GM23338 (cell line): ENCODE results near the gene AGXT2. TPM values are rescaled to one million over a fixed set of nuclear protein-coding genes. Genes with fewer than 3 reads are reported as not detected.

Experiments
- ATAC-seq: fragments of 200-7000 bp; cut with Tn5 transposase; 3 replicates; pipeline ENCODE4 v1.9.1; 2020
- DNase-seq: peaks from one replicate; pipeline ENCODE4 v3.0.0-alpha.2; 2015; ENCODE audit warnings: low spot score
- H2AFZ ChIP-seq: fragments of 200-600 bp; sonication (generic); 2 replicates; pipeline ENCODE4 v1.8.0; 2016; ENCODE audit warnings: antibody characterized with exemption, mild to moderate bottlenecking, moderate library complexity
- H3F3A ChIP-seq: fragments of 200-600 bp; sonication (generic); replicated peaks from 2 replicates; pipeline ENCODE4 v1.8.0; 2017; ENCODE audit warnings: antibody characterized with exemption, mixed run types, low read depth
- H3K27ac ChIP-seq: fragments of 200-600 bp; sonication (generic); 2 replicates; pipeline ENCODE4 v1.6.1; 2016; ENCODE audit warnings: low read depth
- H3K27me3 ChIP-seq: fragments of 200-600 bp; sonication (generic); 2 replicates; pipeline ENCODE4 v1.8.0; 2016; ENCODE audit warnings: mild to moderate bottlenecking, mixed run types, moderate library complexity; ENCODE audit not compliant: insufficient read depth
- H3K36me3 ChIP-seq: fragments of 200-600 bp; sonication (generic); 2 replicates; pipeline ENCODE4 v1.8.0; 2016; ENCODE audit warnings: mild to moderate bottlenecking; ENCODE audit not compliant: insufficient read depth
- H3K4me1 ChIP-seq: fragments of 200-600 bp; sonication (generic); 2 replicates; pipeline ENCODE4 v1.8.0; 2016; ENCODE audit warnings: mild to moderate bottlenecking, moderate library complexity; ENCODE audit not compliant: insufficient read depth
- H3K4me2 ChIP-seq: fragments of 200-600 bp; sonication (generic); 2 replicates; pipeline ENCODE4 v1.7.1; 2017; ENCODE audit warnings: mixed run types
- H3K4me3 ChIP-seq: fragments of 200-600 bp; sonication (generic); 2 replicates; pipeline ENCODE4 v1.6.1; 2016; ENCODE audit warnings: mixed run types
- H3K79me2 ChIP-seq: fragments of 200-600 bp; sonication (generic); replicated peaks from 2 replicates; pipeline ENCODE4 v1.8.0; 2017; ENCODE audit warnings: mild to moderate bottlenecking; ENCODE audit not compliant: insufficient read depth
- H3K9me2 ChIP-seq: fragments of 200-600 bp; sonication (generic); 2 replicates; pipeline ENCODE4 v1.8.0; 2017; ENCODE audit not compliant: insufficient read depth
- H4K20me1 ChIP-seq: fragments of 200-600 bp; sonication (generic); replicated peaks from 2 replicates; pipeline ENCODE4 v1.8.0; 2017; ENCODE audit warnings: mild to moderate bottlenecking; ENCODE audit not compliant: insufficient read depth
- H3K27ac Mint-ChIP-seq: 2 replicates; pipeline ENCODE4 v1.8.0; 2020; ENCODE audit warnings: inconsistent platforms, mild to moderate bottlenecking, moderate library complexity, mixed read lengths
- H3K27me3 Mint-ChIP-seq: 3 replicates; pipeline ENCODE4 v1.8.0; 2022; ENCODE audit warnings: low read depth, mild to moderate bottlenecking, moderate library complexity, mixed read lengths, inconsistent platforms; ENCODE audit not compliant: insufficient read depth, poor library complexity
- H3K36me3 Mint-ChIP-seq: 3 replicates; pipeline ENCODE4 v1.8.0; 2021; ENCODE audit warnings: low read depth, mild to moderate bottlenecking, inconsistent platforms, moderate library complexity, mixed read lengths
- H3K4me1 Mint-ChIP-seq: 3 replicates; pipeline ENCODE4 v1.8.0; 2020; ENCODE audit warnings: mild to moderate bottlenecking, inconsistent platforms, mixed read lengths
- H3K4me3 Mint-ChIP-seq: 3 replicates; pipeline ENCODE4 v1.8.0; 2021; ENCODE audit warnings: moderate library complexity, mild to moderate bottlenecking, inconsistent platforms, mixed read lengths
- H3K9me3 Mint-ChIP-seq: 3 replicates; pipeline ENCODE4 v1.8.0; 2020; ENCODE audit warnings: moderate library complexity, mild to moderate bottlenecking, inconsistent platforms, mixed read lengths
- CREB1 ChIP-seq: fragments of 250-450 bp; sonication (Bioruptor Pico); IDR thresholded peaks from 2 replicates; pipeline ENCODE4 v1.5.0; 2020; ENCODE audit warnings: low read depth, mild to moderate bottlenecking, moderate library complexity
- CTCF ChIP-seq, 2 experiments: fragments of 200-600 bp in 1 of 2; sonication (generic) in 1 of 2; conservative IDR thresholded peaks; 2 replicates each; pipeline versions ENCODE4 v1.5.1 to v1.6.1; 2016 to 2017; ENCODE audit warnings: antibody characterized with exemption in 2 of 2, low read depth in 2 of 2, mild to moderate bottlenecking in 2 of 2, moderate library complexity in 1 of 2
- ETS1 ChIP-seq: IDR thresholded peaks from 2 replicates; pipeline ENCODE4 v1.6.1; 2016; ENCODE audit warnings: antibody characterized with exemption
- EZH2 ChIP-seq: fragments of 200-600 bp; sonication (generic); IDR thresholded peaks from one replicate; pipeline ENCODE4 v1.8.0; 2017; ENCODE audit warnings: antibody characterized with exemption, mild to moderate bottlenecking, low read depth; ENCODE audit not compliant: unreplicated experiment
- EZH2phosphoT487 ChIP-seq: fragments of 200-600 bp; sonication (generic); IDR thresholded peaks from one replicate; pipeline ENCODE4 v1.8.1; 2018; ENCODE audit warnings: antibody characterized with exemption; ENCODE audit not compliant: unreplicated experiment
- JUNB ChIP-seq: IDR thresholded peaks from one replicate; pipeline ENCODE4 v1.6.1; 2016; ENCODE audit warnings: antibody characterized with exemption; ENCODE audit not compliant: unreplicated experiment
- NANOG ChIP-seq: IDR thresholded peaks from 2 replicates; pipeline ENCODE4 v1.6.1; 2016; ENCODE audit warnings: antibody characterized with exemption, borderline replicate concordance
- POLR2AphosphoS5 ChIP-seq: IDR thresholded peaks from 2 replicates; pipeline ENCODE4 v1.6.1; 2016; ENCODE audit warnings: antibody characterized with exemption, low read depth
- STAT1 ChIP-seq: IDR thresholded peaks from one replicate; pipeline ENCODE4 v1.6.1; 2016; ENCODE audit warnings: antibody characterized with exemption; ENCODE audit not compliant: unreplicated experiment
- ZNF114 ChIP-seq: fragments of 250-450 bp; sonication (Bioruptor Pico); IDR thresholded peaks from 2 replicates; pipeline ENCODE4 v1.5.0; 2020; ENCODE audit warnings: mild to moderate bottlenecking, moderate library complexity
- ZNF331 ChIP-seq: fragments of 250-450 bp; sonication (Bioruptor Pico); IDR thresholded peaks from 2 replicates; pipeline ENCODE4 v1.5.0; 2020; ENCODE audit warnings: low read depth, mild to moderate bottlenecking, moderate library complexity
- ZNF462 ChIP-seq: fragments of 250-450 bp; sonication (Bioruptor Pico); IDR thresholded peaks from 2 replicates; pipeline ENCODE4 v1.5.0; 2020; ENCODE audit warnings: mild to moderate bottlenecking, moderate library complexity
- polyA plus RNA-seq: library from polyadenylated mRNA; unstranded; fragments of >200 nt; fragmentation: Nextera tagmentation; extraction: Ambion mirVana; gene quantifications from 2 replicates; pipeline ENCODE4 v1.2.1, GENCODE V29; 2016
- total RNA-seq: library from RNA; depleted of rRNA; stranded (reverse); fragments of >200 nt; shearing (Covaris generic); gene quantifications from 2 replicates; pipeline ENCODE4 v1.2.3, GENCODE V29; 2014
- TF ChIP-seq, protein P1 (sequence below): IDR thresholded peaks from one replicate; pipeline ENCODE4 v1.6.1; 2018; ENCODE audit warnings: antibody characterized with exemption; ENCODE audit not compliant: unreplicated experiment

AGXT2 gene
- total and polyA plus RNA-seq, 2 experiments from 2014 or later = not detected

GRCh38 chr5:35046774-35047173 is 975 bp downstream of the AGXT2 start:
- H2AFZ ChIP-seq = no peak overlapping the region
- ATAC-seq = no peak

More at GRCh38 chr5:35046774-35047173, 975 bp downstream of the AGXT2 start:
- peaks cover 5% of the 10 kb centered on the region for H3K27me3 Mint-ChIP-seq
- Histone ChIP-seq H3K27me3 (no peaks in the 10 kb centered on the region), H4K20me1 (no peaks in the 10 kb centered on the region), H3K27ac (no peak overlapping the region), H3K4me2 (no peak overlapping the region), H3K9me2 (no peaks in the 10 kb centered on the region), H3F3A (no peaks in the 10 kb centered on the region), H3K4me3 (no peak overlapping the region), H3K4me1 (peaks cover 9% of the 10 kb centered on the region), H3K36me3 (no peaks in the 10 kb centered on the region), H3K79me2 (no peaks in the 10 kb centered on the region)
- no peaks in the 10 kb centered on the region for H3K36me3 Mint-ChIP-seq
- H3K9me3 Mint-ChIP-seq = no peaks in the 10 kb centered on the region
- H3K27ac Mint-ChIP-seq = no peak overlapping the region
- peaks cover 17% of the 10 kb centered on the region for H3K4me1 Mint-ChIP-seq
- H3K4me3 Mint-ChIP-seq = no peak overlapping the region
- TF ChIP-seq ETS1 = no peak
- no peak for TF ChIP-seq EZH2
- TF ChIP-seq JUNB = no peak
- TF ChIP-seq STAT1 = no peak
- TF ChIP-seq POLR2AphosphoS5 = no peak
- no peak for TF ChIP-seq EZH2phosphoT487
- no peak for TF ChIP-seq ZNF114 (CRISPR knock-in tag)
- TF ChIP-seq CTCF (conservative IDR thresholded peaks at IDR 0.05; ENCODE audit: low read depth in 2 of 2) = no peak
- no peak for TF ChIP-seq NANOG
- no peak for TF ChIP-seq CREB1 (CRISPR knock-in tag)
- TF ChIP-seq, protein P1, sequence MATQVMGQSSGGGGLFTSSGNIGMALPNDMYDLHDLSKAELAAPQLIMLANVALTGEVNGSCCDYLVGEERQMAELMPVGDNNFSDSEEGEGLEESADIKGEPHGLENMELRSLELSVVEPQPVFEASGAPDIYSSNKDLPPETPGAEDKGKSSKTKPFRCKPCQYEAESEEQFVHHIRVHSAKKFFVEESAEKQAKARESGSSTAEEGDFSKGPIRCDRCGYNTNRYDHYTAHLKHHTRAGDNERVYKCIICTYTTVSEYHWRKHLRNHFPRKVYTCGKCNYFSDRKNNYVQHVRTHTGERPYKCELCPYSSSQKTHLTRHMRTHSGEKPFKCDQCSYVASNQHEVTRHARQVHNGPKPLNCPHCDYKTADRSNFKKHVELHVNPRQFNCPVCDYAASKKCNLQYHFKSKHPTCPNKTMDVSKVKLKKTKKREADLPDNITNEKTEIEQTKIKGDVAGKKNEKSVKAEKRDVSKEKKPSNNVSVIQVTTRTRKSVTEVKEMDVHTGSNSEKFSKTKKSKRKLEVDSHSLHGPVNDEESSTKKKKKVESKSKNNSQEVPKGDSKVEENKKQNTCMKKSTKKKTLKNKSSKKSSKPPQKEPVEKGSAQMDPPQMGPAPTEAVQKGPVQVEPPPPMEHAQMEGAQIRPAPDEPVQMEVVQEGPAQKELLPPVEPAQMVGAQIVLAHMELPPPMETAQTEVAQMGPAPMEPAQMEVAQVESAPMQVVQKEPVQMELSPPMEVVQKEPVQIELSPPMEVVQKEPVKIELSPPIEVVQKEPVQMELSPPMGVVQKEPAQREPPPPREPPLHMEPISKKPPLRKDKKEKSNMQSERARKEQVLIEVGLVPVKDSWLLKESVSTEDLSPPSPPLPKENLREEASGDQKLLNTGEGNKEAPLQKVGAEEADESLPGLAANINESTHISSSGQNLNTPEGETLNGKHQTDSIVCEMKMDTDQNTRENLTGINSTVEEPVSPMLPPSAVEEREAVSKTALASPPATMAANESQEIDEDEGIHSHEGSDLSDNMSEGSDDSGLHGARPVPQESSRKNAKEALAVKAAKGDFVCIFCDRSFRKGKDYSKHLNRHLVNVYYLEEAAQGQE = no peak
- no peak for TF ChIP-seq ZNF331 (CRISPR knock-in tag)
- TF ChIP-seq ZNF462 = no peak
- no peak for DNase-seq
